CD4-positive, alpha-beta T cell treated with Interleukin-1 beta for 1 hour (primary cell): Measurements from ENCODE around the gene RNF19B.
"Not testable (repeated sequence)": the region's sequence is repeated elsewhere in the genome, so short reads cannot be mapped to it uniquely, and the experiment has no call there.

Experiments
- DNase-seq, 2 donors: peaks; one replicate each; pipeline ENCODE4 v3.0.0-alpha.2; 2020 to 2022

The RNF19B gene

DNA sequence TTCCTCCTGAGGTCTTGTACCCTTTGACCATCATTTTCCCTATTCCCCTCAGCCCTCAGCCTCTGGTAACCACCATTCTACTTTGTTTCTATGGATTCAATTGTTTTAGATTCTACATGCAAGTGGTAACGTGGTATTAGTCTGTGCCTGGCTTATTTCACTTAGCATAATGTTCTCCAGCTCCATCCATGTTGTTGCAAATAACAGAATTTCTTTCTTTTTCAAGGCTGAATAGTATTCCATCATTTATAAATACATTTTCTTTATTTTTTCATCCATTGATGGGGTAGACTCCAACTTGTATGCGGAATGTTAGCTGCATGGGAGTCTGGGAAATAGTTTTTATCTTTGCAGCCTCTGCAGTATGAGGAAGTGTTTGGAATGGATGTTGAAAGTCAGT is 37.2 kb downstream of the RNF19B start:
- no peak for DNase-seq

DNA sequence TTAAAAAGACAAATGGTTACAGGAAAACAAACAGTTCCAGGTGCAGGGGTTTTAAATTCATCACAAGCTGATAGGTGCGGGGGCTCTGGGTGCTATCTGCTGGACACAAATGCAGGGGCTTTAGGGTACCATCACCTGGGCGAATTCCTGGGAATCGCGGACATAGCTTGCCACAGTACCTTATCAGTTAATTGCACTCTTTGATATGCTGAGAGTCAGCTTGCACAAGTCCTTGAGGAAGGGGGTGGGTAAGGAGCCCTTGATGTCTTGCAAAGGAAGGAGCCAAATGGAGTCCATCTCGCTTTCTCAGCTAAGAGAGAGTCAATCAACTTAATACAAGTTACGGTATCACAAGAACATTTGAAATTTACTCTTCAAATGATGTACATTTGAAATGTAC is 38.0 kb downstream of the RNF19B start:
- no peak for DNase-seq

DNA sequence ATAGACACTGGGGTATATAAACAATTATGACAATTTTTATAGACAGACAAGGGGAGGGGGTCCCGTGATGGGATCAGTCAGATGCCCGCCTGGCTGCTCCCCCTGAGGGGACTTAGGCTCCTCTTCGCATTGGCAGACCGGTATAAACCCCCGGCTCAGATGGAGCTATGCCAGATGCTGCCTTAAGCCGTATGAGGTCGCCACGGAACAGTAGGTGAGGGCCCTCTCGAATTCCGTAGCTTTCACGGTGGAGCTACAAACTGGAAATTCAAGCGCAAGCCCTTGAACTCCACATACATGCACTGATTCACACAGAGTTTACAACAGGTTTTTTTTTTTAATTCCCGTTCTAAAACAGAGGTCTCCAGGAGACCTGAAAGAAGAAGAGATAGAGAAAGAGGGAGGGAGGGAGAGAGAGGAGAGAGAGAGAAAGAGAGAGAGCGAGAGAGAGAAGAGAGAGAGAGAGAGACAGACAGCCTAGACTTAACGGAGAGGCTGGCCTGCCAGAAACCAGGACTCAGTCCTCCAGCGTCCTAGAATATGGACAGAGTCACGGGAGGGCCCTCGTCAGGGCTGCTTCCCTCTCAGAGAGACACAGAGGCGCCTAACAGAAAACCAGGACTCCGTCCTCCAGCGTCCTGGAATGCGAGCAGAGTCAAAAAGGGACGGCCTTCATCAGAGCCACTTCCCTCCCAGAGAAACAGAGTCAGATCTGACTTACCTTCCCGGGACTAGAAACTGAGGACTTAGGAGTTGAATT is 39.0 kb downstream of the RNF19B start:
- no peak for DNase-seq

DNA sequence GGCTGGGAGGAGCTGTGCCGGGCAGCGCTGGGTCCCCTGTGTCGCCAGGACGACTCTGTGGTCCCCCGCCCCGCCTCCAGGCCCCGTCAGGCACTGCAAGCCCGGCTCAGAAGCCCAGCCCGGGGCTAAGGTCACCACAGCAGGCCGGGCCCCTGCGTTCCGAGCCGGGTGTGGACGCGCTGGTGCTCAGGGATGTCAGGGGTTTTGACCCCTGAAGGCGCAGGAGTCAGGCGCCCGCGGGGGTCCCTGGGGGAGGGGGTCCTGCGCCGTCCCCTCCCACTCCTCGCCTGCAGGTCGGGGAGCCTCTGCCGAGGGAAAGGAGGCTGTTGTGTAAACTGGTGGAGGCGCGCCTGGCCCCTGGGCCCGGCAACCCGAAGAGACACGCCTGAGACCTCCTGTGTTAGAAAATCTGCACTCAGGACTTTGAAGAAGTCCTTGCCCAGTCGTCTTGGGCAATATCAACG is 39.7 kb downstream of the RNF19B start:
- no peak for DNase-seq

DNA sequence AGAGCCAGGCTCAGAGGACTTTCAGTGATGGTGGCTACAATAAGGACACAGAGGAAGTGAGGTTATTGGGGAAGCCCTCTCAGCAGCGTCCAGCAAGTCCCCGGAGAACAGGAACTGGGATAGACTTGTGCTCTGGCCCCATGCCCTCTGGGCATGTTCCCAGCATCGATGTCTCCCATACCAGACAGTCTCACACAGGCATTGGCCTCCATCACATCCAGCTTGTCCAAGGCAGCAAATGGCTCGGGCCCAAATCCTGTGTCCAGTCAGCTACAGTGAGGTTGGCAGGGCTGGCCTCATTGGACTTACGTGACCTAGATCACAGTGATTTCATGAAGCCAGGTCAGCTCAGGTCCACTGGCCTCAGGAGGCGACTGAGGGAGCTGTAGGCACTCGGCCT is 43.8 kb downstream of the RNF19B start:
- no peak for DNase-seq

DNA sequence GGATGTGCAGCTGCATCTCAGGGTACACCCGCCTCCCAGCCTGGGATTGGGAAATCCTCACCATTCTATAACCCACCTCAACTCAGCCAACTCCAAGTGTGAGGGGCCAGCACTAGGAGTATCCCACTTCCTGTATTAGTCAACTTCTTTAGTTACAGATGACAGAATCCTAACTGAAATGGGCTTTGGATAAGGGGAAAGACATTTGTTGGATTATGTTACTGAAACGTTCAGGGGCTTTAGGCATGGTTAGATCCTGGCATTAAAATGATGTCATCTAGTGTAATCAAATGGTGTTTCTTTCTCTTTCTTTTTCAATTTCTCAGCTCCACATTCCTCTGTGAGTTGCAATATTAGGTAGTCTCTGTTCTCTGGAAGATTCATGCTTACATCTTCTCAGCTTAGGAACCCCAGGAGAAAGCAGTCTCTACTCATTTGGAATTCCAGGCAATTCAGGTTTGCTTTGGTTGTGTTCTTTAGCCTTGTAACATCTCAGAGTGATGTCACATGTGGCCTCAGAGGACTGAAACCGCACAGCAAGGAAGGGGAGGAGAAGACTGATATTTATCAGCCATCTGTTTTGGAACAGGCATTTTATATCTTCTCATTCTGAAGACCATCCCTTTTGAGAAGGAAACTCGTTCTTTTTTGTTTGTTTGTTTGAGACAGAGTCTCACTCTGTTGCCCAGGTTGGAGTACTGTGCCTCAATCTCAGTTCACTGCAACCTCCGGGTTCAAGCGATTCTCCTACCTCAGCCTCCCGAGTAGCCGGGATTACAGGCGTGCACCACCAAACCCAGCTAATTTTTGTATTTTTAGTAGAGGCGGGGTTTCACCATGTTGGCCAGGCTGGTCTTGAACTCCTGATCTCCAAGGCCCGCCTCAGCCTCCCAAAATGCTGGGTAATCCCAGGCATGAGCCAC is 44.5 kb downstream of the RNF19B start:
- DNase-seq: no peak

DNA sequence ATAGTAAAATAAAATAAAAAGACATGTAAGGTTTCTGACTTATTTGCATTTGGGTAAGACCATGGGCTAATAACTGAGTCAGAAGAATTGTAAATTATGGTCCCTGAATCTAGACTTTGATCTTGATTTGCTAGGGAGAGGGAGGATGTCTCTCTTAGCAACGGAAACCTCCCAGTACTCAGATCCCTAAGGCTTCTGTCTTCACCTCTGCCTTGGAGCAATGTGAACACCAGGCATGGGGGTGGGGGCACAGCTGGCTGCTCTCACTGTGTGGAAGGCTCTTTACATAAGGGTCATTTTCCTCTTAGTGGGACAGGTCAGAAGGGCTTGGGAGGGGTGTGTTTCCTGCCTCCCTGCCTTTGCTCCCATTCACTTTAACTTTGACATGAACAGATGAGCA is 46.4 kb downstream of the RNF19B start:
- no peak for DNase-seq

DNA sequence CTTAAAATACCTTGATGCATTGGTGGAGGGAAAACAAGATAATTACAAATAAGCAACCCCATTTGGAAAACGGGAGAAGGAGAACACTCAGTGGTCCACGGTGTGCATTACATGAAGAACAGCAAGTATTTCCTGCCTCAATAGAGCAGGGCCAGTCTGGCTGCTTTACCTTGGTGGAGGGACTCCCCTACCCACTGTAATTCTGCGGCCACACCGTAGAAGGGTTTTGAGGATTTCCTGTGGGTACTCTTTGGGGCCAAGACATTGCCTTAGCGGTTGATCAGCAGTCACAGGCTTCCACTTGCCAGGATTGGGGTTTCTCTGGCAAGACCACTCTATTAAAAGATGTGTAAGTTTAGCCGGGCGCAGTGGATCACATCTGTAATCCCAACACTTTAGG is 47.1 kb downstream of the RNF19B start:
- DNase-seq: no peak

DNA sequence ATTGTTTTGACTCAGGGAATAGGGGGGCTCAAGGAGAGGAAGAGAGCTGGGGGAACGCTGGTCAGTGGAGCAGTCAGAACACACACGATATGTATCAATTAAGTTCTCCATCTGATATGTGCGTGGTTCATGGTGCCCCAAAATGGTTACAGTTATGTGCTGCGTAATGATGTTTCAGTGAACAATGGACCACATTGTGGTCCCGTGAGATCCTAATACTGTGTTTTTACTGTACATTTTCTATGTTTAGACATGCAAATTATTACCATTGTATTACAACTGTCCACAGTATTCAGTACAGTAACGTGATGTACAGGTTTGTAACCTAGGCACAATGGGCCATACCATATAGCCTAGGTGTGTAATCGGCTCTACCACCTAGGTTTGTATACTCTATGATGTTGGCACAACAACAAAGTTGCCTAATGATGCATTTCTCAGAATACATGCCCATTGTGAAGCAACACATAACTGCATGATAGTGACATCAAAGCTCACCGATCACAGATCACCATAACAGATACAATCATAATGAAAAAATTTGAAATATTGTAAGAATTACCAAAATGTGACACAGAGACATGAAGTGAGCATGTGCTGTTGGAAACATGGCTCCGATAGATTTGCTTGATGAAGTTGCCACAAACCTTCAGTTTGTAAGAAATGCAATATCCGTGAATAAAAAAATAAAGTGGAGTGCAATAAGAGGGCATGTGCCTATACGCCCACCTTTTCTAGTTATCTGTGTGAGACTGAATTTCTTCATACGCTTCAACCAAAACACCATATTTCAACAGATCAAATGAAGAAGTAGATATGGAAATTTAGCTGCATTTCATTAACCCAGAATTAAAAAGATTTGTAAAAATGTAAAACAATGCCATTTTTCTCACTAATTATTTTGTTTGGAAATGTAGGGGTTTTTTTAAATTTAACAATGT is 48.6 kb downstream of the RNF19B start:
- DNase-seq: no peak

DNA sequence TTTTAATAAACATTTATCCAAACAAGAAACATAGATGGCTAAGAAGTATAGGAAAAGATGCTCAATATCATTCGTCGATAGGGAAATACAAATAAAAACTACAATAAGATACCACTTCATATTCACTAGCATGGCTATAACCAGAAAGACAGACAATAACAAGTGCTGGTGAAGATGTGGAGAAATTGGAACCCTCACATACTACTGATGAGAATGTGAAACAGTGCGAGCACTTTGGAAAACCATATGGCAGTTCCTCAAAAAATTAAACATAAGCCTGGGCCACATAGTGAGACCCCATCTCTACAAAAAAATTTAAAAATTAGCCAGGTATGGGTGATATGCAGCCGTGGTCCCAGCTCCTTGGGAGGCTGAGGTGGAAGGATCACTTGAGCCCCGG is 54.3 kb downstream of the RNF19B start:
- no peak for DNase-seq

DNA sequence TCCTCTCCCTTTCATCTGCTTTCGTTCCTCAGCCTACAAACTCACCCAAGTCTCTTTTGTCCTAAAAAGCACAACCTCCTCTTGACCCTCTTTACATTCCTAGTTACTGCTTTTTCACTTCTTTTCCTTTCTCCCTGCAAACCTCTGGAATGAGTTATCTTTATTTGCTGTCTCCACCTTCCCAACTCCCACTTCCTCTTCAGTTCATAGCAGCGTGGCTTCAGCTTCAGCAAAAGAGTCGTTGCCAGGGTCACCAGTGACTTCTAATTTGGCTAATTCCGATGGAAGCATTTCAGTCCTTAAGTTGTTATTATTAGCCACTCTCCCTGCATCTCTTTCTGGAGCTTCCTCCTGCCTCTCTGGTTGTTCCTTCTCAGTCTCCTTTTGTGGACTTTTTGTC is 57.2 kb downstream of the RNF19B start:
- DNase-seq: no peak

DNA sequence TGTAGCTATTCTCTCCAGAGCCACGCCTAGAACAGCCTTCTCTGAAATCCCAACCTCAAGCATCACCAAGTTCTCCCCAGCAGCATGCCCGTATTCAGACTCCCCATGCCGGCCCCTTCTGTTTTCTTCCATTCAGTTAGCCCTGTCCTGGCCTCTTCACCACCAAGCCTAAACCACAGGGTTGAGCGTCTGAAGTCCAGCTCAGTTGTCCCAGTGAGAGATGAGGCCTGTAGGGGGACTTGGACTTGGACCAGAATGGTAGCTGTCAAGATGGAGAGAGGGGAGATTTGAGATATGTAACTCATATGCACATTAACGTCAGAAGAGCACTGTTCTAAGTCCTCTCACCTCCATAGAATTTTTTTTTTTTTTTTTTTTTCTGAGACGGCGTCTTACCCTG is 58.0 kb downstream of the RNF19B start:
- no peak for DNase-seq

DNA sequence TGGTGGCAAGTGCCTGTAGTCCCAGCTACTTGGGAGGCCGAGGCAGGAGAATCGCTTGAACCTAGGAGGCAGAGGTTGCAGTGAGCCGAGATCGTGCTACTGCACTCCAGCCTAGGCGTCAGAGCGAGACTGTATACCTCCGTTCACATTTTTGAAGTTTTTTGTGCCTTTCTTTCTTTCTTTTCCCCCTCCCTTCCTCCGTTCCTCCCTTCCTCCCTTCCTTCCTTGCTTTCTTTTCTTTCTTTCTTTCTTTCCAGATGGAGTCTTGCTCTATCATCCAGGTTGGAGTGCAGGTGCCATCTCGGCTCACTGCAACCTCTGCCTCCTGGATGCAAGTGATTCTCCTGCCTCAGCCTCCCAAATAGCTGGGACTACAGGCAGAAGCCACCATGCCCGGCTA is 59.0 kb downstream of the RNF19B start:
- not testable (repeated sequence) for DNase-seq

DNA sequence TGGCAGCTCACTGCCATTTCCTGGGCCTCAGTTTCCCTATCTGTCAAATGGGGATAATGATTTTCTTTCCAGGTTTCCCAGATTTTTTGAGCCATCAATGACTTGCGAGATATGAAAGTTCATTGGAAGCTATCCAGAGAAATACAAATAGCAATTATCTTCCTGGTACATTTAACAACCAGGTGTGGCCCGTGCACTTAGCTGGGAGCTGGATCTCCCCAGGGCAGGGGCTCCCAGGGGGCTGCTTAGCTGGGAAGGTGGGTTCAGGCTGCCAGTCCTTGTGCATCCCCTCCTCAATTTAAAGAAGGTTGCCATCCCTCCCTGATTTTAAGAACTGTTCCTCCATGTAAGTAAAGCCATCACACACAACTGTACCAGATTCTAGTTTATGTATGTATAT is 59.8 kb downstream of the RNF19B start:
- DNase-seq: no peak

DNA sequence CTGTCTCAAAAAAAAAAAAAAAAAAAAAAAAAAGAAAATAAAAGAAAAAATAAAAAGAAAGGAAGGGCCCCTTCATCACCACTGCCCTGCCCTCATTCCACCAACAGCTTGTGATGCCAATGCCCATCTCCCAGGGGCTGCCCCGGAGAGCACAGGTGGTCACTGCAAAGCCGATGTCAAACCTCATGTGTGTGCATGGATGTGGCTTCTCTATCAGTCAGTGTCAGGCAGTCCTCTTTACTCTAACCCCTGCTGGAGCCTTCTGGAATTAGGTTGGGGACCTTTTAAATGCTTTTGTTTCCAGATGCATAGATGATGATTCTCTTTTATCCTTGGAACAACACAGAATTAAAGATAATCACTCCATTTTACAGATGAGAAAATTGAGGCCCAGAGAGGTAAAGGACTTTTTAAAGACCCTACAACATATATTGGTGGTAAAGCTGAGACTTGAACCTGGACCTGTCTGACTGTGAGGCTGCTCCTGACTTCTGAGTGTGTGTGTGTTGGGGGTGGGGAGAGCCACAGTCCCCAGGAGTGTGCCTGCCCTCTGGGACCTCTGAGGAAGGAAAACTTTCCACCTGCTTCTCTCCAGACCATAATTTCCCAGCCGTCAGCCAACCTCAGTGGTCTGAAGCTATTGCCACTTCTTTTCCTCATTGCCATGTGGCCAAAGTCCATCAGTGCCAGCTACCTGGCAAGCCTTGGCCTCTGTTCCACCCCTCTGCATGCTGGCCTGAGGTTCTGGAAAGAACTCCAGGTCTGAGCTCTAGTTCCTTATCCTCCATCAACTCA is 60.4 kb downstream of the RNF19B start:
- DNase-seq: no peak

DNA sequence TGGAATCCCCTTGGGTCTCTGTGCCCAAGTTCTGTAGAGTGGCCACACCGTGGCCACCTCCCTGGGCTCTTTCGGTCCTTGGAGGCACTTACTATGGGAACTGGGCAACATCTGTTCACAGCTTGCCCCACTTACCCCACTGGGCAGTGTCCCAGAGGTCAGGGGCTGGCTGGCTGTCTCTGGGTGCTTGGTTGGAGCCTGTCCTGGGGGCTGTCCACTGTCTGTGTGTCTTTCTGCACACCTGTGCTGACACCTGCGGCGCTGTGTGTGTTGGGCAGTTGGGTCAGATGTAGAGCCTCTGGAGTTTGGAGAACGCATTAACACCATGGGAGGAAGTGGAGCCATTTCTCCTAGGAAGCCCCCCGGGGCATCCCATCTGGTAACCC is 62.1 kb downstream of the RNF19B start:
- no peak for DNase-seq

DNA sequence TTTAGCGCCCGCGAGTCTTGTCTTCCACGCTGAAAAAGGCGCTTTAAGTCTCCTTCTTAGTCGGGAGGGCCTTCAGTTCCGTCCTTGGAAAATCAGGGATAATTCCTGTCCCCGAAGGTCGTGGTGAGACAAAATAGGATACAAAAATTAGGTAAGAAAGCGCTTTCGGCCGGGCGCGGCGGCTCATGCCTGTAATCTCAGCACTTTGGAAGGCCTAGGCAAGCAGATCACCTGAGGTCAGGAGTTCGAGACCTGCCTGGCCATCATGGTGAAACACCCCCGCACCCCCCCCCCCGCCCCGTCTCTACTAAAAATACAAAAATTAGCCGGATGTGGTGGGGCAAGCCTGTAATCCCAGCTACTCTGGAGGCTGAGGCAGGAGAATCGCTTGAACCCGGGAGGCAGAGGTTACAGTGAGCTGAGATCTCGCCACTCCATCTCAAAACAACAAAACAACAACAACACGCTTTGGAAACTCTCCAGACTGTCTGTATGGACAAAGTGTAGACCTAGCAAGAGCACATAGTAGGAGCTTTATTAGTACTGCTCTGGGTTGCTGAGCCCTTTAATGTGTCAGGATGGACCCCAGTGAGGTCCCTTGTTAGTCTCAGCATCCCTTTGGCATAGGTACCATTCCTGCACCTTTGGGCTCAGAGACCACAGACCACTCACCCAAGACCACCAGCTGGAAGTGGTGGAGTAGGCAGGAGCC is 62.6 kb downstream of the RNF19B start:
- no peak for DNase-seq

DNA sequence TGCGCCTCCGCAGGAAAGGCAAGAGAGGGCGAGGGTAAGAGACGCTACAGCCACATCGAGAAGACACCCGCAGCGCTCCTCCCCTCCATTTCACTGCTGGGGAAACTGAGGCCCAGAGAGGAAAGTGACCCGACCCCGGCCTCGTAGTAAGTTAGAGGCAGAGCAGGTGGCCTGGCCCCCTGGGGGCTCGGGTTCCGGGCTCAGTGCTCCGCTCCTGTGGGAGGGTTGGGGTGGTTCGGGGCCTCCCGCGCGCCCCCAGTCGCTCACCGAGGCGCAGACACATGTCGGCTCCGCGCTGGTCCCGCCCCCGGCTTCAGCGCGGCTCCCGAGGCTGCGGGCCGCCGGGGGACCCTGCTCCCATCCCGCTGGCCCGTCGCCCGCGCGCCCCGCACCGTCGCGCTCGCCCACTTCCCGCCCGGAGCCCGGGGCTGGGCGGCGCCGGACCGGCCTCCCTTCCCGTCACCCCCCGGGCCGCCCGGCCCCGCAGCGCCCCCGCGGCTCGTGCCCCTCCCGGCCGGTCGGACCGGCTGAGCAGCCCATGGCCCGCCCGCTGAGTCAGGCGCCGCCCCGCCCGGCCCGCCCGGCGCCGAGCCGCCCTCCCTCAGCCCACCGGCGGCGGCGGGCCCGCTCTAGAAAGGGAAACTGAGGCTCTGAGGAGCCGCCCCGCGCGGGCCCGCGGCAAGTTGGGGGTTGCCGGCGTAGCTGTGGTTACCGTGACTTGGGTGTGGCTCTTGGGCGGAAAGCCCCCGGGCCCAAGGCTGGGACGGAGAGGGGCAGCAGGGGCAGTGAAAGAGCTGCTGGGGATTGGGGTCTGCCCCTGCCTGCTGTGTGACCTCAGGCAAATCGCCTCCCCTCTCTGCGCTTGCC is 63.4 kb downstream of the RNF19B start, which contains the start of gene TMEM54:
TSS of gene TMEM54 (minus strand) at position 434 of the 867 bp plus-strand sequence. CDS start at position 283, 151 bp downstream.
- no peak for DNase-seq

DNA sequence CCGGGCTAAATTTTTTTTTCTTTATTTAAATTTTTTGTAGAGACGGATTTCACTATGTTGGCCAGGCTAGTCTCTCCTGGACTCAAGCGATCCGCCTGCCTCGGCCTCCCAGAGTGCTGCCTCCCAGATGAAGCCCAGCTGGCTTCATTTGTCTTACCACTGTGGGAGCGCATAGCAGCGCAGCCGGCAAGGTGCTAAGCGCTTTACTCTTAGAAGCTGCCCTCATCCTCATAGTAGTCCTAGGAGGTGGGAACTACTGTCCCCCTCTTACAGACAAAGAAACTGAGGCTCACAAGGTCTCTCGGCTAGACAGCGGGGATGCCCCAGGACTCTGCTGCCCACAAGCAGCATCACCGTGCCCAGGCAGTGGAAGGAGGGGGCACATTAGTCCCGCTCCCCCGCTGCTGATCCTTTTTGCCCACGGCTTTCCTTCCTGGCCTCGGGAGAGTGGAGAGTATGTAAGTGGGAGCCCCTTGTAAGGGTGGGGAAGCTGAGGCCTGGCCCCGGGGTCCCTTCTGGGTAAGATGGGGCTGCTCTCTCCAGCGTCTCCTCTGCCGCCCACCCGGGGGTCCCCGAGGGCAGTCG is 64.1 kb downstream of the RNF19B start:
- no peak for DNase-seq
